ENCODE results near the gene ACTC1. TPM values are rescaled to one million over a fixed set of nuclear protein-coding genes. Genes with fewer than 3 reads are reported as not detected.

ACTC1 gene
- 100 to 1,000 TPM in 1 of 2 donors, 10 to 100 TPM in 1; 47.7 to 125 TPM for total RNA-seq

- TF ChIP-seq CTCF (IDR thresholded peaks at IDR 0.05) = no peak
- Histone ChIP-seq H3K4me3 (peak within 1 kb of the TSS; percentile 73), H3K9me3 (no peaks in the 10 kb centered on the region), H3K4me1 (ENCODE audit: control insufficient read depth in 1 of 2, low read depth in 2 of 2) (peaks cover 18 to 73% of the 10 kb centered on the region in 2 donors), H3K27me3 (replicated peaks; ENCODE audit: insufficient read depth) (no peaks in the 10 kb centered on the region), H3K36me3 (no peaks in the 10 kb centered on the region), H3K27ac (peak within 1 kb of the TSS; percentile 88)
- DNase-seq (ENCODE audit: low spot score) (peak; percentile 11), ATAC-seq (ENCODE audit: insufficient number of reproducible peaks, low FRiP score, low read depth) (peak; percentile 17)
Observed at GRCh38 chr15:34795267-34796081, at the start of gene ACTC1. TSS of gene ACTC1 (minus strand) at chr15:34795549. CDS start at chr15:34794808, 741 bp downstream.

GRCh38 chr15:34841262-34841725 lies 45.9 kb upstream of the ACTC1 start:
- H3K4me1 ChIP-seq (ENCODE audit: control insufficient read depth in 1 of 2, low read depth in 2 of 2) = peaks cover 9 to 30% of the 10 kb centered on the region in 2 donors
- no peaks in the 10 kb centered on the region for H3K9me3 ChIP-seq
- DNase-seq (ENCODE audit: low spot score) (no peak), ATAC-seq (ENCODE audit: insufficient number of reproducible peaks, low FRiP score, low read depth) (peak; percentile 92)
- H3K27me3 ChIP-seq (replicated peaks; ENCODE audit: insufficient read depth) = no peaks in the 10 kb centered on the region
- TF ChIP-seq CTCF (IDR thresholded peaks at IDR 0.05) = no peak
- H3K4me3 ChIP-seq = no peak overlapping the region
- no peaks in the 10 kb centered on the region for H3K36me3 ChIP-seq
- peak overlapping the region in 1 of 2 donors; percentile 64 for H3K27ac ChIP-seq

GRCh38 chr15:34838282-34838681 lies 42.9 kb upstream of the ACTC1 start:
- DNase-seq (ENCODE audit: low spot score) (no peak), ATAC-seq (ENCODE audit: insufficient number of reproducible peaks, low FRiP score, low read depth) (no peak)
- H3K27ac ChIP-seq = peak overlapping the region in 1 of 2 donors; percentile 48
- no peaks in the 10 kb centered on the region for H3K36me3 ChIP-seq
- no peaks in the 10 kb centered on the region for H3K9me3 ChIP-seq
- H3K27me3 ChIP-seq (replicated peaks; ENCODE audit: insufficient read depth) = no peaks in the 10 kb centered on the region
- H3K4me3 ChIP-seq = no peak overlapping the region
- no peak for TF ChIP-seq CTCF (IDR thresholded peaks at IDR 0.05)
- H3K4me1 ChIP-seq (ENCODE audit: control insufficient read depth in 1 of 2, low read depth in 2 of 2) = peaks cover 9 to 30% of the 10 kb centered on the region in 2 donors

GRCh38 chr15:34837246-34838016 lies 42.1 kb upstream of the ACTC1 start:
- no peak for DNase-seq (ENCODE audit: low spot score)
- Histone ChIP-seq H3K27me3 (replicated peaks; ENCODE audit: insufficient read depth) (no peaks in the 10 kb centered on the region), H3K4me1 (ENCODE audit: control insufficient read depth in 1 of 2, low read depth in 2 of 2) (peaks cover 9 to 30% of the 10 kb centered on the region in 2 donors), H3K36me3 (no peaks in the 10 kb centered on the region), H3K4me3 (no peak overlapping the region), H3K9me3 (no peaks in the 10 kb centered on the region), H3K27ac (peak overlapping the region; percentile 17 to 48)
- TF ChIP-seq CTCF (IDR thresholded peaks at IDR 0.05) = no peak
- peak; percentile 59 for ATAC-seq (ENCODE audit: insufficient number of reproducible peaks, low FRiP score, low read depth)
